GM18858 (cell line): ENCODE results near the gene KRT86.
"Not testable (repeated sequence)": the region's sequence is repeated elsewhere in the genome, so short reads cannot be mapped to it uniquely, and the experiment has no call there.

ENCODE experiments used
- ATAC-seq: cut with Tn5 transposase; IDR thresholded peaks from one replicate; pipeline ENCODE4 v1.9.1; 2021; ENCODE audit not compliant: unreplicated experiment

Gene KRT86

GRCh38 chr12:52290483-52291134 lies 16.2 kb downstream of the KRT86 start:
- ATAC-seq: not testable (repeated sequence)

DNA sequence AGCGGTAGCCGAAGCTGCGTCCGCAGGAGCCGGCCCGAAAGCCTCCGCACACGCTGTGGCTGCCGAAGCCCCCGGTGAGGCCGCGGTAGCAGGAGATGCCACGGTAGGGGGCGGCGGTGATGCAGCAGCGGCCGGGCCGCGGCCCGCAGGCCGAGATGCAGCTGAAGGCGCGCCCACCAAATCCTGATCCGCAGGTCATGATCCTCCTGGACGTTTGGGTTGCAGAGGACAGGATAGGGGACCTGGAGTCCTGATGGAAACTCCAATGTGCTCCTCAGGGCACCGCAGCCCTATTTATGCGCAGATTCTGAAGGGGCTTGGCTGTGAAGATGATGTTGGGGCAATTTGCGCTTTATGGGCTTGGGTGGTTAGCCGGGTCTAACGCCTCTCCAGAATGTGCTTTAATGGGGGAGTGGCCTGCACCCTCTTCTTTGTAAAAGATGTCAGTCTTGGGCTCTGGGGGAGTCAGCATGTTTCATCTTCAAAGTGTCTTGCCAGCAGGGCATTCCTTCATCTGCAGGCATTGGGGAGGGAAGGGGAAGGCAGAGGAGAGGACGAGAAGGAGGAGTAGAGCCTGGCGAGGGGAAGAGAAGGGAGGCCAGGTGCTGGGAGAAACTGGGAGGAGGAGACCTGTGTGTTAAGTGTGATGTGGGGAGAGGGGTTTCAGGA lies 17.0 kb downstream of the KRT86 start, which contains the start of gene KRT81:
TSS of gene KRT81 (minus strand) at position 268 of the 669 bp plus-strand sequence. CDS start at position 199, 69 bp downstream.
- no peak for ATAC-seq

DNA sequence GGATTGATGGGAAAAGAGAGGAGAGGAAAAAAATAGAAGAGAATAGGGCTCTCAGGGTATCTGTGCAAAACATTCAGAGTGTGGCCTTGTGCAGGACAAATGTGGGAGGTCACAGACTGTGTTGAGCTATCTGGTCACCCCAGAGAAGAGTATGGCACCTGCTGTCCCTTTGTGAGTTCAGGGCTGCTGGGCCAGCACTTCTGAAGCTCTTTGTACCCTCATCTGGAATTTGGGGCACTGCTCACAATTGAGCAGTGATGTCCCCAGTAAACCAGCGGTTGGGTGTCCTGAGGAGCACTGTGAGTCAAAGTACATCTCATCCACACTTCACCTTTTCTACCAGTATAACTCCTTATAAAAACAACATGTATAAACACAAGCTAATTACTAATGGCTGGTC lies 19.5 kb downstream of the KRT86 start:
- no peak for ATAC-seq

DNA sequence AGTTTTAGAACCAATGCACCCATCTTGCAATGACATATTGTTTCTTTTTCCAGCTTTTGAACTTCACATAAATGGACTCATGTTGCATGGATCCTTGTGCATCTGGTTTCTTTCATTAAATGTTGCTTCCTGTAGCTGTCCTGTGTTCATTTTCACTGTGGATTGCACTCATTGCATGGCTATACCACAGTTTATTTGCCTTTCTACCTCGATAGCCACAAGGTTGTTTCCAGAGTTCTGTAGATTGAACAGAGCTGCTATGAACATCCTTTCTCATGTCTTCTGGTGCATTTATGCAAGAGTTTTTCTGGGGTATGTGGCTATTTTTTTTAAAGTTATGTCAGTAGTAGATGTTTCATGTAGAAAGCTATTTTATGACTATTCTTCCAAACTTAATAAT lies 20.4 kb downstream of the KRT86 start:
- no peak for ATAC-seq

GRCh38 chr12:52295663-52296062 lies 21.2 kb downstream of the KRT86 start:
- ATAC-seq: no peak

DNA sequence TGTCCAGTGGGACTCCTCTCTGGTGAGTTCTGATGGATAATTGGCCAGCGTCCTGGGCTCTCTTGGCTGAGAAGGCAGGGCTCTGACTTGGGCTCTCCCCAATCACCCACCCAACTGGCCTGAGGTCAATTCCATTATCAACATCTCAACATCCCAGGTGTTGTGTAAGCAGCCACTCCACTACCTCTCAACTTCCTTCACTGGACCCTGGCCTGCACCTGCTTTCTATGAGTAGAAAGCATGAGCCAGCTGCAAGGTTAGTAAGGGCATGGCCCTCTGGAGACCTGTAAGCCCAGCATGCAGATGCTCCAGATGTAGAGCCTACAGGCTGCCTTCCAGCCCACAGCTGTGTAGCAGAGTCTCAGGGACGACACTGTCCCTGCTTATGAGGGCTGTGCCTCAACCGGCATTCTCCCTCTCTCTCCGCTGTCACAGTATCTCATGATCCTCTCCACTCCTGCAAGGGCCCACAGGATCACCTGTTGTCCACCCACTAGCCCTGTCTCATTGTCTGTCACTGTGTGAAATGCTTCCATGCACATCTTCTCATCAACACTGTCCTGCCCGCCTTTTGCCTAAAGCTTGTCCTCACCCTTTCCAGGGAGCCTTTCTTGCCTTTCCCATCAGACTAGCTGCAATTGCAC lies 22.2 kb downstream of the KRT86 start:
- no peak for ATAC-seq

GRCh38 chr12:52298677-52299190 lies 24.3 kb downstream of the KRT86 start:
- no peak for ATAC-seq

DNA sequence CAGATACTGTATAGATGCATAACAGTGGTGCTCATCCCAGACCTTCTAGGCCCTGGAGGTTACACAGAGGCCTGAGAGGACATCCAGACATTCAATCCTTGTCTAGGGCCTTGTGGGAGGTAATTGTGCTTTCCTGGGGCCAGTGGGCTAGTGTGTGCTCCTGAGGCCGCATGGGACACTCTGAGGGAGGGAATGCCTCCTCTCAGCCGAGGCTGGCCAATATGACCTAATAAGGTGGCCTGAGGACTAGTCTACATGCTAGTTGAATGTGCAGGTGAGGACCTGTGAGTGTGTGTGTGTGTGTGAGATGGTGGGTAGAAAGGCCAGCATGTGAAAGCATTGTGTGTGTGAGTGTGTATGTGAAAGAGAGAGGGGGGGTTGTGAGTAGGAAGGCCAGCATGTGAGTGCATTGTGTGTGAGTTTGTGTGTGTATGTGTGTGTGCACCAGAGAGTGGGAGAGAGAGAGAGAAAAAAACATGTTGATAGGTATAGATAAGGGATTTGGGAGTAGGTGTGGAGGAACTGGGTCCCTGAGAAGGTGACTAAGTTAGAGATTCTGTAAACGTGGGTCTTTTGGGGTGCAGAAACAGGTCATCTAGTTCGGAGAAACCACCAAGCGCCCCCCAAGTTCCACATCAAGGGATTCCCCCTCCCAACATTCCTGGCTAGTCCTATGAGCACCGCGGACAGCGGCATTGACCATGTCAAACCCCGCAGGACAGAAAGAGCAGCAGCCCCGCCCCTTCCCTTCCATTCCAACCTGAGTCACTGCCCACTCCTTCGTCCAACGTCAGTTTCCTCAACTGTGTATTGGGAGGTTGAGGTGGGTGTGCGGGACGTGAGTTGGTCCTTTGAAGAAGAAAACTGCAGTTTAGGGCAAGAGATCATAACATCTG lies 26.6 kb downstream of the KRT86 start:
- no peak for ATAC-seq

GRCh38 chr12:52301721-52302120 lies 27.3 kb downstream of the KRT86 start:
- not testable (repeated sequence) for ATAC-seq

DNA sequence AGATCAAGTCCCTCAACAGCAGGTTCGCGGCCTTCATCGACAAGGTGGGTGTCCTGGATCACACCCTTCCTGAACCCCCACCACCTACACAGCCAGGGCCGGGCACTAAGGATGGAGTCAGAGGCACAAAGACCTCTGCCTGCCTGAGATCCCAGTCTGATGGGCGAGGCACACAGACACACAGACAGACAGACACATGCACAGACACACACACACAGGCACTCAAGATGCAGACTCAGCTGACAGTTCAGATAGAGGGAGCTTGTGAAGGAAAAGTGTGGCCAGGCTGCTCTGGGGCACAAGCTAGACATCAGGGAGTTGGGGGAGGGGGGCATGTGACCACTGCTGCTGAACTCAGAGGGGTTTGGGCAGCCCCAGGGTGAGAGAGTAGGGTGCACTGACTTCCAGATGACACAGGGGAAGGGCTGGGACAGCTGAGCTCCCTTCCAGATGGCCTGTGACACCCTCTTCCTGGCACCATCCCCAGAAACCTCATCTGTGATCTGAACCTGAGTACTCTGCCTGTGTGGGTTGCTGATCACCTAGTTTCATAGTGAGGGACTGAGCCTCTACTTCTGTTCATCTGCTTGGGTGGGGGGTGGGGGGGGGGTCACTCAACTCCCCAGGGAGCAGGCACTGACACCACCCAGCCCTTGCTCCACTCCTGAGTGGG lies 27.9 kb downstream of the KRT86 start:
- ATAC-seq: not testable (repeated sequence)

DNA sequence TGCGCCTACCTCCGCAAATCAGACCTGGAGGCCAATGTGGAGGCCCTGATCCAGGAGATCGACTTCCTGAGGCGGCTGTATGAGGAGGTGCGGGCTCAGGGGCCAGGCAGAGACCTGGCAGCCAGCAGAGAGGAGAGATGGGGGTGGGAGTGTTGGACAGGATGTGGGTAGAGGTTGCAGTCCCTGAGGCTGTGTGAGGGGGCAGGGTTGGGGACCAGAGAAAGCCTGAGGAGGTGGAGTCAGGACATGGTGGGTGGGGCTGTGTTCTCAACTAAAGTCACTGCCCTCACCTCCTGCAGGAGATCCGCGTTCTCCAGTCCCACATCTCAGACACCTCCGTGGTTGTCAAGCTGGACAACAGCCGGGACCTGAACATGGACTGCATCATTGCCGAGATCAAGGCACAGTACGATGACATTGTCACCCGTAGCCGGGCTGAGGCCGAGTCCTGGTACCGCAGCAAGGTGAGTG lies 30.5 kb downstream of the KRT86 start:
- peak; percentile 68 for ATAC-seq

GRCh38 chr12:52305921-52306705 lies 31.7 kb downstream of the KRT86 start:
- ATAC-seq: no peak

DNA sequence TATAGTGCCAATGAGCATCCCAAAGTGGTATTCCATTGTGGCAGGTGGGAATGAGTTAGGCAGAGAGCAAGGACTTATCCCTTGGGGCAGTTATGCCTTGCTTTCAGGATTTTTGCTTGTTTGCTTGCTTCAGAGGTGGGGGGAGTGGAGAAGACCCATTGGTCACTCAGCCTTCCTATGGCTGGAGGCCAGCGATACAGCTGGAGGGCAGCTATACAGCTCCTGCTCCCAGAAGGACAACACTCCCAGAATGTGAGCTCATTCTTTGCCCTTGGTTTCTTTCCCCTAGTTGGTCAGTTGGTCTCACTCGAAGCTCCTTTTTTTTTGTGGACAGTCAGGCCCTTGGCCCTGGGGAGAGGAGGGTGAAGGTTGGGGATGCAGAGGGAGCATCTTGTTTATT lies 32.3 kb downstream of the KRT86 start:
- no peak for ATAC-seq

DNA sequence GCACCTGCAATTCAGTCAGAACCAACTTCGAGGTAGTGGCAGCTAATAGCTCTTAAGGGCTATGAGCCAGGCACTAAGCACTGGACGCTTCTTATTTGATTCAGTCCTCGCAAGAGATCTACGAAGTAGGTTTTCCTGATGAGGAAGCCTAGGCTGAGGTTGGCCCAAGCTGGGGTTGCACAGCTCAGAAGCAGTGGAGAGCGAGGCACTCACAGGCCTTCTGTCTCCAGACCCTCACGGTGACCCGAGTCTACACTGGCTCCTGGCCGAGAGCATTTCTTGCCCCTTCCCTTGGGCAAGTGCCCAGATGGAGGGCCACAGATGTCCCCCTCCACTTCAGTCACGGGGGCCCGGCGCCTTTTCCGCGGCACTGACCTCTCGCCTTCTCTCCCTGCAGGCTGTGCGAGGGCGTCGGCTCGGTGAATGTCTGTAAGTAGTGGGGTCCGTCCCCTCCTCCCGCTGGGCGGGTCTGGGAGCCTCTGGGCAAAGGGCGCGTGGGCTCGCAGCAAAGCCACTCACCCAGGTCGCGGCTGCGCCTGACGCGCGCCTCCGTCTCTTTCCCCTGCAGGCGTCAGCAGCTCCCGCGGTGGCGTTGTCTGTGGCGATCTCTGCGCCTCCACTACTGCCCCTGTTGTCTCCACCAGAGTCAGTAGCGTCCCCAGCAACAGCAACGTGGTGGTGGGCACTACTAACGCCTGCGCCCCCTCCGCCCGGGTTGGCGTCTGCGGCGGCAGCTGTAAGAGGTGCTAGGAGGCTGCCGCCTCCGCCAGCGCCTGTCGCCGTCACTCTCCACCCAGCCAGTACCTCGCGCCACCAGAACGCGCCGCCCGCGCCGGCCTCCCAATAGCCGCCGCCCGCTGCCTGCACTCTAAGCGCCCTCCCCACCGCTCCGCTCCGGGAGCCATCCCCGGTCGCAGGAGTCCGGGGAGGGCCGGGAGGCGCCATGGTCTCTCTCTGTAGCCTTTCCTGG lies 33.7 kb downstream of the KRT86 start:
- no peak for ATAC-seq

DNA sequence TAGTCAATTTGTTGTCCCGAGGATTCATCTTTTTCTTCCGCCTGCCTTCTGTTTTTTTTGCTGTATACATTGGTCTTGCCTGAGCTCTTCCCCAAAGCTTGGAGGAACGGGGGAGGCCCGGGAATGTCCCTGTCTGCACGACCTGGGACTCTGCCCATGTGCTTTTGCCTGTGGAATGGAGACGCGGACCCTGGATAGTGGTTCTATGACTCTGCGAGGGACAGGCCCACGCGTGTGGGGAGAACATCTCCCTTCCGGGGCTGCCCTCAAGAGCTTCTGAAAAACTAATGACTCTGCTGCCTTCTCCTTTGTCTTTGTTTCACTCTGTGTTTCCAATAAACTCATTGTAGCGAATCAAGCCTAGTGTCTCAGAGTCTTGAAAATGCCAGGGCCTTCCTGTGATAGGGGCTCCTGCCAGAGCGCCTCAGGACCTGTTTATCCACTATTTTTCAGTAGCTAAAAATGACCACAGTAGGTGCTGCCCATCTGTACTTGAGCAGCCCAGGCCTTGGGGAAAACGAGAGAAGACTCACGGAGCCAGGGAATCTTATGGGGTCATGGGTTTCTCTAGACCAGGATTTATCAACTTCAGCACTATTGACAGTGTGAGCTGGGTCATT lies 34.5 kb downstream of the KRT86 start:
- ATAC-seq: no peak

GRCh38 chr12:52310622-52311284 lies 36.3 kb downstream of the KRT86 start:
- no peak for ATAC-seq

DNA sequence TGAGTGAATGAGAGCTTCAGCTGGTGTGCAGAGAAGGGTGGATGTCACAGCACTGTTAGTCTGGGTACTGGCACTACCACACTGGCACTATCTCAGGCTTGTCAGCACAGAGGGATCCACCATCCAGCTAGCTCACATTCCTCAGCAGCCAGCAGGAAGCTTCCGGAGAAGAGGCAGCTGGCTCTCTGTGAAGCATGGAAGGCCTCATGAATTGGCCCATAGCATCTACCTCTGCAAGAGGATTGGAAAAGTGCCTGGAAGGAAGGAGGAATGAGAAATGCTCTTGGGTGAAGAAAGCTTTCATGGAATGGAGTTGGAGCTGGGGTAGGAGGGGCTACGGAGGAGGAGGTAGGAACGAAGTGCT lies 36.8 kb downstream of the KRT86 start:
- ATAC-seq: no peak
